H9 (cell line): ENCODE data around the gene MSANTD1. TPM values are rescaled to one million over a fixed set of nuclear protein-coding genes. Genes with fewer than 3 reads are reported as not detected.

Experiments used
- DNase-seq: peaks from one replicate; pipeline ENCODE4 v3.0.0-alpha.2; 2017
- H2AFZ ChIP-seq: one replicate; pipeline ENCODE4 v1.6.1; 2013; ENCODE audit warnings: mild to moderate bottlenecking, low read length, control low read depth, moderate library complexity
- H2AK5ac ChIP-seq: 2 replicates; pipeline ENCODE4 v1.6.1; 2013; ENCODE audit warnings: low read length, control low read depth, mixed read lengths; ENCODE audit not compliant: insufficient read length
- H2BK120ac ChIP-seq: one replicate; pipeline ENCODE4 v1.6.1; 2013; ENCODE audit warnings: low read depth, mild to moderate bottlenecking, low read length, control low read depth, inconsistent platforms; ENCODE audit not compliant: poor library complexity, severe bottlenecking
- H2BK12ac ChIP-seq: 2 replicates; pipeline ENCODE4 v1.6.1; 2013; ENCODE audit warnings: low read length, control low read depth, mixed read lengths, low read depth; ENCODE audit not compliant: insufficient read length
- H2BK15ac ChIP-seq: 2 replicates; pipeline ENCODE4 v1.6.1; 2013; ENCODE audit warnings: low read depth, low read length, control low read depth
- H2BK20ac ChIP-seq: one replicate; pipeline ENCODE4 v1.6.1; 2013; ENCODE audit warnings: low read depth, mild to moderate bottlenecking, low read length, control low read depth, inconsistent platforms; ENCODE audit not compliant: poor library complexity, severe bottlenecking
- H2BK5ac ChIP-seq: 2 replicates; pipeline ENCODE4 v1.6.1; 2013; ENCODE audit warnings: low read length, control low read depth, mixed read lengths; ENCODE audit not compliant: insufficient read length
- H3K14ac ChIP-seq: 2 replicates; pipeline ENCODE4 v1.6.1; 2013; ENCODE audit warnings: low read length, control low read depth; ENCODE audit not compliant: insufficient read depth
- H3K18ac ChIP-seq: 2 replicates; pipeline ENCODE4 v1.6.1; 2013; ENCODE audit warnings: low read depth, mild to moderate bottlenecking, mixed read lengths, low read length, control low read depth; ENCODE audit not compliant: insufficient read length
- H3K23ac ChIP-seq: 2 replicates; pipeline ENCODE4 v1.6.1; 2013; ENCODE audit warnings: low read length, control low read depth, mixed read lengths, low read depth; ENCODE audit not compliant: insufficient read length
- H3K23me2 ChIP-seq: 2 replicates; pipeline ENCODE4 v1.6.1; 2013; ENCODE audit warnings: low read depth, mild to moderate bottlenecking, mixed read lengths, low read length, control low read depth; ENCODE audit not compliant: insufficient read length, poor library complexity, severe bottlenecking
- H3K27ac ChIP-seq: 2 replicates; pipeline ENCODE4 v1.5.1; 2013; ENCODE audit warnings: low read length, control low read depth, mixed read lengths, low read depth; ENCODE audit not compliant: insufficient read length
- H3K27me3 ChIP-seq: 2 replicates; pipeline ENCODE4 v1.6.1; 2013; ENCODE audit warnings: low read length, control low read depth, inconsistent platforms; ENCODE audit not compliant: insufficient read depth
- H3K4ac ChIP-seq: 2 replicates; pipeline ENCODE4 v1.6.1; 2013; ENCODE audit warnings: low read depth, mild to moderate bottlenecking, control low read depth, inconsistent platforms, low read length, moderate library complexity
- H3K4me1 ChIP-seq: 2 replicates; pipeline ENCODE4 v1.6.1; 2013; ENCODE audit warnings: low read length, control low read depth, inconsistent platforms; ENCODE audit not compliant: insufficient read depth
- H3K4me2 ChIP-seq: 2 replicates; pipeline ENCODE4 v1.6.1; 2013; ENCODE audit warnings: low read length, control low read depth, mixed read lengths; ENCODE audit not compliant: insufficient read length, insufficient read depth
- H3K56ac ChIP-seq: 2 replicates; pipeline ENCODE4 v1.6.1; 2013; ENCODE audit warnings: low read depth, mild to moderate bottlenecking, mixed read lengths, low read length, control low read depth; ENCODE audit not compliant: insufficient read length
- H3K79me1 ChIP-seq: 2 replicates; pipeline ENCODE4 v1.6.1; 2013; ENCODE audit warnings: low read depth, mild to moderate bottlenecking, moderate library complexity, low read length, control low read depth, inconsistent platforms; ENCODE audit not compliant: insufficient read depth, poor library complexity, severe bottlenecking
- H3K79me2 ChIP-seq: 2 replicates; pipeline ENCODE4 v1.6.1; 2013; ENCODE audit warnings: low read length, control low read depth, inconsistent platforms; ENCODE audit not compliant: insufficient read depth
- H3K9ac ChIP-seq: 2 replicates; pipeline ENCODE4 v1.6.1; 2013; ENCODE audit warnings: low read length, control low read depth, mixed read lengths; ENCODE audit not compliant: insufficient read length; ENCODE audit errors: extremely low read depth
- H3K9me3 ChIP-seq: one replicate; pipeline ENCODE4 v1.6.1; 2013; ENCODE audit warnings: low read depth, low read length, inconsistent platforms; ENCODE audit not compliant: control insufficient read depth
- H3T11ph ChIP-seq: one replicate; pipeline ENCODE4 v1.6.1; 2013; ENCODE audit warnings: mild to moderate bottlenecking, low read length, control low read depth, inconsistent platforms
- H4K20me1 ChIP-seq: one replicate; pipeline ENCODE4 v1.6.1; 2013; ENCODE audit not compliant: control insufficient read depth, insufficient read length, insufficient read depth
- H4K5ac ChIP-seq: 2 replicates; pipeline ENCODE4 v1.6.1; 2013; ENCODE audit warnings: low read depth, mild to moderate bottlenecking, mixed read lengths, low read length, control low read depth; ENCODE audit not compliant: insufficient read length
- H4K8ac ChIP-seq: replicated peaks from 2 replicates; pipeline ENCODE4 v1.6.1; 2013; ENCODE audit warnings: low read length, control low read depth, mixed read lengths, low read depth; ENCODE audit not compliant: insufficient read length
- H4K91ac ChIP-seq: 2 replicates; pipeline ENCODE4 v1.6.1; 2013; ENCODE audit warnings: low read depth, mild to moderate bottlenecking, moderate library complexity, mixed read lengths, low read length, control low read depth; ENCODE audit not compliant: insufficient read length
- H3K27ac Mint-ChIP-seq, 3 experiments: 2 replicates in 2 of 3; 3 replicates in 1 of 3; pipeline ENCODE4 v1.8.0; 2020 to 2021; ENCODE audit warnings: mixed read lengths in 3 of 3, mild to moderate bottlenecking in 1 of 3, moderate library complexity in 1 of 3
- H3K27me3 Mint-ChIP-seq: 2 replicates; pipeline ENCODE4 v1.8.0; 2021; ENCODE audit warnings: low read depth, mild to moderate bottlenecking, moderate library complexity, mixed read lengths
- H3K36me3 Mint-ChIP-seq, 3 experiments: 2 replicates in 2 of 3; 3 replicates in 1 of 3; pipeline ENCODE4 v1.8.0; 2020 to 2021; ENCODE audit warnings: low read depth in 3 of 3, mixed read lengths in 3 of 3; ENCODE audit not compliant: insufficient read depth in 1 of 3
- H3K4me1 Mint-ChIP-seq, 2 experiments: 2 replicates each; pipeline ENCODE4 v1.8.0; 2020; ENCODE audit warnings: mixed read lengths in 2 of 2
- H3K4me3 Mint-ChIP-seq, 2 experiments: 2 replicates in 1 of 2; 3 replicates in 1 of 2; pipeline ENCODE4 v1.8.0; 2020 to 2021; ENCODE audit warnings: mild to moderate bottlenecking in 2 of 2, mixed read lengths in 2 of 2, moderate library complexity in 1 of 2
- H3K9me3 Mint-ChIP-seq, 2 experiments: 2 replicates in 1 of 2; 3 replicates in 1 of 2; pipeline ENCODE4 v1.8.0; 2020; ENCODE audit warnings: mild to moderate bottlenecking in 2 of 2, mixed read lengths in 2 of 2, moderate library complexity in 1 of 2
- WGBS: extraction: QIAGEN DNeasy Blood & Tissue Kit; methylation state at CpG from one replicate; pipeline ENCODE4 v1.1.7; 2013; ENCODE audit warnings: missing lambda C conversion rate, low lambda C conversion rate, mixed read lengths; ENCODE audit not compliant: insufficient read length; ENCODE audit errors: extremely low coverage; 5-methylcytosine and 5-hydroxymethylcytosine counted together
- total RNA-seq: library from RNA; stranded (reverse); gene quantifications from 2 replicates; pipeline ENCODE4 v1.2.1, GENCODE V29; 2021
- TF ChIP-seq, protein P1 (sequence below): fragments of 200-600 bp; sonication (generic); conservative IDR thresholded peaks from 3 replicates; pipeline ENCODE4 v1.8.0; 2021; ENCODE audit warnings: antibody characterized with exemption, mild to moderate bottlenecking

Gene MSANTD1
- total RNA-seq, 1 experiment from 2014 or later, result 0.83 TPM

DNA sequence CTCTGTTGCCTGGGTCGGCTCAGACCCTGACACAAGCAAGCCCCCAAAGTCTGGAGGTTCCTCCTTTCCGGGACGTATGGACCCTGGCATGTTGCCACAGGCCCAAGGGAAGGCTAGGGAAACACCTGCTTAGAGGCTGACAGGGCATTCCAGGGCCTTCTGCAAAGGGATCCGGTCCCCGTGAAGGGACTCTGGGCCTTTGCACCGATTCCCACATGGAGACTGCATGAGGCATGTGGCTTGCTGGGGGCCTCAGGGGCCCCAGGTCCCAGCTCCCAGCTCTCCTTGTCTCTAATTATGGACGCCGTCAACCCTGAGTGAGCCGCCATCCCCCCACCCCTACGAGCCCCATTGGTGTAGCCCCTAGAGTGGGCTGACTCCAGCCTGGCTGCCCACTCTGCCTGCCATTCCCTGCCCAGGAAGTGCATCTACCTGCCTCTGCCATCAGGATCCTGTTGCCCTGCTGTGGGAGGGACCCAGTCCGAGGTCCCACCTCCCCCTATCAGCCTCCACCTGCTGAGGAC, 39.7 kb downstream of the MSANTD1 start:
- Histone ChIP-seq H3K23me2 (peaks cover 14% of the 10 kb centered on the region), H2BK15ac (no peak overlapping the region), H4K8ac (no peak overlapping the region), H3K14ac (no peak overlapping the region; the same call in 1 of the 2 replicates), H3K18ac (no peak overlapping the region), H3K79me2 (no peaks in the 10 kb centered on the region), H3K4me2 (no peak overlapping the region), H3K23ac (no peak overlapping the region), H3K79me1 (no peaks in the 10 kb centered on the region), H4K5ac (no peak overlapping the region), H3K27me3 (no peaks in the 10 kb centered on the region; the same call in 1 of the 2 replicates), H3K27ac (no peak overlapping the region), H3T11ph (no peak overlapping the region), H2BK12ac (no peak overlapping the region), H4K91ac (no peak overlapping the region), H3K9ac (no peak overlapping the region), H2AFZ (no peak overlapping the region), H3K4me1 (no peaks in the 10 kb centered on the region), H3K4ac (no peak overlapping the region), H2BK5ac (no peak overlapping the region), H2BK120ac (no peak overlapping the region), H2AK5ac (no peak overlapping the region), H3K56ac (no peak overlapping the region), H4K20me1 (no peaks in the 10 kb centered on the region), H3K9me3 (no peaks in the 10 kb centered on the region), H2BK20ac (no peak overlapping the region)
- Mint-ChIP-seq H3K27ac (no peak overlapping the region), H3K27me3 (peaks cover 35% of the 10 kb centered on the region), H3K36me3 (no peaks in the 10 kb centered on the region), H3K4me3 (no peak overlapping the region), H3K9me3 (no peaks in the 10 kb centered on the region; a peak in 1 of 5 replicates), H3K4me1 (peaks cover 10 to 17% of the 10 kb centered on the region in 2 experiments)
- WGBS, result no CpG with 5 or more reads among the region's 11 CpGs
- TF ChIP-seq, protein P1, sequence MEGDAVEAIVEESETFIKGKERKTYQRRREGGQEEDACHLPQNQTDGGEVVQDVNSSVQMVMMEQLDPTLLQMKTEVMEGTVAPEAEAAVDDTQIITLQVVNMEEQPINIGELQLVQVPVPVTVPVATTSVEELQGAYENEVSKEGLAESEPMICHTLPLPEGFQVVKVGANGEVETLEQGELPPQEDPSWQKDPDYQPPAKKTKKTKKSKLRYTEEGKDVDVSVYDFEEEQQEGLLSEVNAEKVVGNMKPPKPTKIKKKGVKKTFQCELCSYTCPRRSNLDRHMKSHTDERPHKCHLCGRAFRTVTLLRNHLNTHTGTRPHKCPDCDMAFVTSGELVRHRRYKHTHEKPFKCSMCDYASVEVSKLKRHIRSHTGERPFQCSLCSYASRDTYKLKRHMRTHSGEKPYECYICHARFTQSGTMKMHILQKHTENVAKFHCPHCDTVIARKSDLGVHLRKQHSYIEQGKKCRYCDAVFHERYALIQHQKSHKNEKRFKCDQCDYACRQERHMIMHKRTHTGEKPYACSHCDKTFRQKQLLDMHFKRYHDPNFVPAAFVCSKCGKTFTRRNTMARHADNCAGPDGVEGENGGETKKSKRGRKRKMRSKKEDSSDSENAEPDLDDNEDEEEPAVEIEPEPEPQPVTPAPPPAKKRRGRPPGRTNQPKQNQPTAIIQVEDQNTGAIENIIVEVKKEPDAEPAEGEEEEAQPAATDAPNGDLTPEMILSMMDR, result no peak
- no peak for DNase-seq
